ENCODE measurements around the gene GGTLC1. TPM values are rescaled to one million over a fixed set of nuclear protein-coding genes. Genes with fewer than 3 reads are reported as not detected.

GGTLC1 gene
- total RNA-seq, 3 donors from 2014 or later: not detected

GRCh38 chr20:24011282-24011681 lies 22.7 kb upstream of the GGTLC1 start:
- intact Hi-C loops (cut with DNase I; ENCODE audit: low total_unique reads): no loop called here
- Histone ChIP-seq H3K4me3 (no peak overlapping the region), H3K36me3 (no peaks in the 10 kb centered on the region), H3K27me3 (peaks cover 0 to 4% of the 10 kb centered on the region in 2 donors), H3K4me1 (no peaks in the 10 kb centered on the region), H3K9me3 (no peaks in the 10 kb centered on the region), H3K27ac (no peak overlapping the region)
- DNase-seq (ENCODE audit: low spot score in 2 of 2): no peak
- TF ChIP-seq CTCF (IDR thresholded peaks at IDR 0.05) (no peak), POLR2AphosphoS5 (IDR thresholded peaks at IDR 0.05) (no peak), POLR2A (IDR thresholded peaks at IDR 0.05) (no peak)

GRCh38 chr20:24007758-24008157 lies 19.2 kb upstream of the GGTLC1 start:
- Histone ChIP-seq H3K27me3 (peaks cover 0 to 5% of the 10 kb centered on the region in 2 donors), H3K4me3 (no peak overlapping the region), H3K36me3 (no peaks in the 10 kb centered on the region), H3K27ac (no peak overlapping the region), H3K9me3 (no peaks in the 10 kb centered on the region), H3K4me1 (no peaks in the 10 kb centered on the region)
- no peak for TF ChIP-seq POLR2AphosphoS5 (IDR thresholded peaks at IDR 0.05)
- TF ChIP-seq CTCF (IDR thresholded peaks at IDR 0.05): no peak
- no peak for TF ChIP-seq POLR2A (IDR thresholded peaks at IDR 0.05)
- no peak for DNase-seq (ENCODE audit: low spot score in 2 of 2)
- intact Hi-C loops (cut with DNase I; ENCODE audit: low total_unique reads): no loop called here

GRCh38 chr20:24007073-24007595 lies 18.6 kb upstream of the GGTLC1 start:
- DNase-seq (ENCODE audit: low spot score in 2 of 2): no peak
- peaks cover 0 to 5% of the 10 kb centered on the region in 2 donors for H3K27me3 ChIP-seq
- no peaks in the 10 kb centered on the region for H3K9me3 ChIP-seq
- no peaks in the 10 kb centered on the region for H3K4me1 ChIP-seq
- H3K27ac ChIP-seq: no peak overlapping the region
- TF ChIP-seq CTCF (IDR thresholded peaks at IDR 0.05): no peak
- no peak for TF ChIP-seq POLR2AphosphoS5 (IDR thresholded peaks at IDR 0.05)
- no peak for TF ChIP-seq POLR2A (IDR thresholded peaks at IDR 0.05)
- intact Hi-C loops (cut with DNase I; ENCODE audit: low total_unique reads): no loop called here
- H3K4me3 ChIP-seq: no peak overlapping the region
- no peaks in the 10 kb centered on the region for H3K36me3 ChIP-seq

GRCh38 chr20:24006626-24007025 lies 18.0 kb upstream of the GGTLC1 start:
- no peak overlapping the region for H3K4me3 ChIP-seq
- intact Hi-C loops (cut with DNase I; ENCODE audit: low total_unique reads): no loop called here
- no peaks in the 10 kb centered on the region for H3K36me3 ChIP-seq
- H3K4me1 ChIP-seq: no peaks in the 10 kb centered on the region
- no peak for DNase-seq (ENCODE audit: low spot score in 2 of 2)
- H3K27me3 ChIP-seq: peaks cover 0 to 10% of the 10 kb centered on the region in 2 donors
- TF ChIP-seq CTCF (IDR thresholded peaks at IDR 0.05) (no peak), POLR2A (IDR thresholded peaks at IDR 0.05) (no peak), POLR2AphosphoS5 (IDR thresholded peaks at IDR 0.05) (no peak)
- no peaks in the 10 kb centered on the region for H3K9me3 ChIP-seq
- no peak overlapping the region for H3K27ac ChIP-seq

- Histone ChIP-seq H3K36me3 (no peaks in the 10 kb centered on the region), H3K4me1 (no peaks in the 10 kb centered on the region), H3K27ac (no peak overlapping the region), H3K9me3 (no peaks in the 10 kb centered on the region), H3K4me3 (no peak overlapping the region), H3K27me3 (peaks cover 0 to 16% of the 10 kb centered on the region in 2 donors)
- DNase-seq (ENCODE audit: low spot score in 2 of 2): no peak
- TF ChIP-seq CTCF (IDR thresholded peaks at IDR 0.05) (no peak), POLR2AphosphoS5 (IDR thresholded peaks at IDR 0.05) (no peak), POLR2A (IDR thresholded peaks at IDR 0.05) (no peak)
- intact Hi-C loops (cut with DNase I; ENCODE audit: low total_unique reads): no loop called here
These were observed 15.9 kb upstream of the GGTLC1 start for GRCh38 chr20:24004471-24004870.

Measured in breast epithelium (tissue), 4 donors.